HG03378 (cell line): ENCODE data around the gene NCK2.
A peak's percentile ranks its signal among the peaks of the same experiment; 100 is the strongest.

Source experiments
- ATAC-seq: cut with Tn5 transposase; IDR thresholded peaks from one replicate; pipeline ENCODE4 v1.9.1; 2021; ENCODE audit warnings: mild to moderate bottlenecking, moderate library complexity; ENCODE audit not compliant: unreplicated experiment

Gene NCK2

DNA sequence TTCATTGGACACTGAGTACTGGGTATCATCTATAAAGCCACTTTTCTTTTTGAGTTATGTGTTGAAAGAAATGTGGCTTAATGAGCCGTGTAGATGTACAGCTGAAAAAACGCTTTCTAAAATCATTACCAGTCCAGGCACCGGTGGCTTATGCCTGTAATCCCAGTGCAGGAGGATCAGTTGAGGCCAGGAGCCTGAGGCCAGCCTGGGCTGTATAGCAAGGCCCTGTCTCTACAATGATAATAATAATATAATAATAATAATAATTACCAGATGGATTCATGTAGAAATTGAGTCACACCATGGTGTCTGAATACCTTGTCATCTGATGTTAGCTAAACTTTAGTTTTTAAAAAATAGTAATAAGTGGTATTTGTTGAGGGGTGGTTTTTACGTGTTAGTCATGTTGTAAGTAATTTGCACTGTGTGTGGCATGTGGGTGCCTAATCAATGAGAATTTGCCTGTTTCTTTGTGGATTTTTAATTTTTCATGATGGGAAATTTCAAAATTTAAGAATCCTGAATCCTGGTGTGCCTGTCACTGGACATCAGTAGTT, 30.1 kb downstream of the NCK2 start:
- no peak for ATAC-seq

DNA sequence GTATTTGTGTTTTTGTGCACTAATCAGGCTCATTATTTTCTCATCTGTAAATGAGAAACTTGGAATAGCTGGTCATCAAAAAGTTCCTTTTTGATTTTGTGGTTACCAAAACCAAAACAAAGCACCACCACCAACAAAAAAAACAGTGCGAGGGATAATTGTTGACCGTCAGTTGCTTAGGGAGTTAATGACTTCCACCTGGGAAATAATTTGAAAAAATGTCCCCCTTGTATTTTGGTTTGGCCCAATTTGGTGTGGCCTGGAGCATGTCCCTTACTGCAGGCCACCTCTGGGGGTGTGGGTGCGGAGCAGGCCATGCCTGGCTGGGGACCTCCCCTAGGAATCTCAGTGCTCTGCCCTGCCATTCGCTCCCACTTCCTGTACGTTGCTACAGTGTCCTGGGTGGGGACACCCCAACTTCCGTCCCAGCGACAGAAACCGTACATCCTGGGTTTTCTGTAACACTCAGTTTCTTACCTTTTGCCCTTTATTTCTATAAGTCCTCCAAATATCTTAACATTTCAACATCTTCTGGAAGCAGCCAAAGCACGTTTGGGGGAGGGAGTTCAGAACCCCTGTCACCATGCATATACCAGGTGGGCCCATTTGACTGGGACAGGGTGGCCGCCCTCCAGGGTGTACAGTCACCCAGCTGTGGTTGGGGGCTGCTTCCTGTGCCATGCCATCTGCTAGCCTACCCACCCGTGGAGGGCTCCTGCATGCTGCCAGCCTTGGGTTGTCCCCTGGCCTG, 31.3 kb downstream of the NCK2 start:
- peak; percentile 72 for ATAC-seq

DNA sequence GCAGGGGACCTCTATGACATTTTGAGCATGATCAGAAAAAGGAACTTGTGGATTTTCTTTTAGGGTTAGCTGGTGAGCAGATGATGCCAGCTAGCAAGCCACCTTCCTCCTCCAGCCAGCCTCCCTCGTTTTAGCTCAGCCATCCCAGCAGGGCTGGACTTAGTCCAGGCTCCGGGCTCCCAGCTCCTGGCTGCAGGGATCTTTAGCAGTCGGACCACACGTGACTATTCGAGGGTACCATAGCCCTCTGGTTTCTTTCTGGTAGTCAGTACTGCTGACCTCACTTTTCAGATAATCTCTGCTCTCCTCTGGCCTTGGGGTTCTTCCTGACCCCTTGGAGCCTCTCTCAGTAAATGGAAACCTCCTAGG, 31.8 kb downstream of the NCK2 start:
- ATAC-seq, result no peak

DNA sequence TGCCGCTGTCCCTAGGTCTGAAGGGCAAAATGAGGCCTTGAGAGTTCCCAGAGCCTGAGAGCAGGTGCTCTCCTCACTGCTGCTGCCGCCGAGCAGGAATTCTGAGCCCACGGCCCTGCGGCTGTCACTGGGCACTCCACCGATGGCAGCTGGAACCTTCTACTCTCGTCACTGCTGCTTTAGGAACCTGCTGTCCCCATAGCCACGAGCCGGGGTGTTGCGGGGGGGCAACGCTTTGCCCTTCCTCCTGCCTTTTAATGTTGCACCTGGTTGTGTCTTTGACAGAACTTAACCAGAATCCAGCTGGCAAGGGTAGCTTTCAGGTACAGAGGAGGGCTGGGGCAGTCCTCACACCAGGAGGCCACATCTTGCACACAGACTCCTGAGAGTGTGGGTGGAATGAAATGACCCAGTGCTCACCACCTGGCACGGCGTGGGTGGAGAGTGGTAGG, 32.3 kb downstream of the NCK2 start:
- ATAC-seq, result no peak

DNA sequence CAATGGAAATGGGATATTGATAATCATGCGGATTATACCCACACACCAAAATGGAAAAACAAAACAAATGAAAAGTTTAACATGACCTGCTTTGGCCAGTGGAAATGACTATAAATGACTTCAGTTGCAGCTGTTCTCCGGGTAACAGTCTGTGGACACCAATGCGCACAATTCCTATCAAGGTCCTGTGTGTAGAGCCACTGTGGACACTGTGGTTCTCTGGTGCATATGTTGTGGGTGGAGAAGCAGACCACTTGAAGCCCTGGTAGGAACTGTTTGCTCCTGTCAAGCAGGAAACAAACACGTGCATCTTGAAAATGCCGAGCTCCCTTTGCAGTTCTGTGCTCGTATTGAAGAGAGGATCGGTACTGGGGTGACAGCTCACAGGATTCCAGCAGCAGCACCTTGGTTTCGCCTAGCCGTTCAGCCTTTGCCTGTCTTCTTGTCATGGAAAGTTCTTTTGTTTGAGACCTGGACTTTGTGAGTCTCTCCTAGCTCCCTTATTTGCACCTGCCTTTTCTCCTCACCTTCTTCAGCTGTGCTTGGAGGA, 32.9 kb downstream of the NCK2 start:
- no peak for ATAC-seq

DNA sequence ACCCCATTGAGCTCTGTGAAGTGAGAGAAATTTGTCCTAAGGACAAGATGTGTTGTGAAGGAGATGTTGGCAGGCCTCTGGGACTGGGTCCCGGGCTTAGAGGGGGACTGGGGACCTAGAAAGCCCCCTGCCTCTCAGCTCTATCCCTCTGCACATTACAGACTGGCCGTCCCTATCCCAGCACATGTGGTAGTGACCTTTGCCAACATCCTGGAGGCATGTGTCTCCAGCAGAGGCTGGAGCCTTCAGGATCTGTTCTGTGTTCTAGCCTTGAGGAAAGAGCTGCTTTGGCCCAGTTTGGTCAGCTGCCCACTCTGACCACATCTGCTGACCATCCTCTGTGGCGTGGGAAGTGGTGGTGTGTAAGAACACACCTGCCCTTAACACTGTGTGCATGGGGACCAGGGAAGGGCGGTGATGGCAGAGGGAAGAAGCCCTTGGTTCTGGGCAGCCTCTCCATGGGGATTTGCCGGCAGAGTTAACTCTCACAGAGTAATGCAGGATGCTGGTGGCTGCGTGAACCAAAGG, 33.4 kb downstream of the NCK2 start:
- no peak for ATAC-seq

DNA sequence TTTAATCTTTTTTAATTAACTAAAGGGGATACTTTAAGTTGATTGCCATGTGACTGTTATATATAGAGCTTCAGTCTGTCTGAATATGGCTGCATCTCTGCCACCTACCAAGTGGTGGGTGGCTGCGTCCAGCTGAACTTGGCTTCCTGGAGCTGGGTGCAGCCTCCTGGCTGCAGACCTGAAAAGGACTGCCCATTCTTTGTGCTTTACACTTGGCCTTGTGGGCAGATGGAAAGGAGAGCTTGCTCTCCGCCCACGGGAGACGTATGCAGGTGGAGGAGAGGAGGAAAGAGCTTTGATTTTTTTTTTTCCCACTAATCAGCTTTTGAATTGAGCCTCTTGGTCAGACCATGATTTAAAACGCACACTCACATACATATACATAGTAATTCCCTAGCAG, 34.7 kb downstream of the NCK2 start:
- no peak for ATAC-seq

DNA sequence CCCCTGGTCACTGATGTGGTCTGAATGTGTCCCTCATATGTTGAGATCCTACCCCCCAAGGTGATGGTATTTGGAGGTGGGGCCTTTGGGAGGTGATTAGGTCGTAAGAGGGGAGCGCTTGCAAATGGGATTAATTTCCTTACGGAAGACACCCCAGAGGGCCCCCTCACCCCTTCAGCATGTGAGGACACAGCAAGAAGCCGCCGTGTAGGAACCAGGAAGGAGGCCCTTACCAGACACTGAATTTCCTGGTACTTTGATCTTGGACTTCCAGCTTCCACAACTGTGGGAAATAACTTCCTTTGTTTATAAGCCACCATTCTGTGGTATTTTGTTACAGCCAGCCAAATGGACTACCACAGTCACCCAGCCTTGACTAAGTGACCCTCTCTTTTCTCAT, 35.9 kb downstream of the NCK2 start:
- ATAC-seq, result no peak

DNA sequence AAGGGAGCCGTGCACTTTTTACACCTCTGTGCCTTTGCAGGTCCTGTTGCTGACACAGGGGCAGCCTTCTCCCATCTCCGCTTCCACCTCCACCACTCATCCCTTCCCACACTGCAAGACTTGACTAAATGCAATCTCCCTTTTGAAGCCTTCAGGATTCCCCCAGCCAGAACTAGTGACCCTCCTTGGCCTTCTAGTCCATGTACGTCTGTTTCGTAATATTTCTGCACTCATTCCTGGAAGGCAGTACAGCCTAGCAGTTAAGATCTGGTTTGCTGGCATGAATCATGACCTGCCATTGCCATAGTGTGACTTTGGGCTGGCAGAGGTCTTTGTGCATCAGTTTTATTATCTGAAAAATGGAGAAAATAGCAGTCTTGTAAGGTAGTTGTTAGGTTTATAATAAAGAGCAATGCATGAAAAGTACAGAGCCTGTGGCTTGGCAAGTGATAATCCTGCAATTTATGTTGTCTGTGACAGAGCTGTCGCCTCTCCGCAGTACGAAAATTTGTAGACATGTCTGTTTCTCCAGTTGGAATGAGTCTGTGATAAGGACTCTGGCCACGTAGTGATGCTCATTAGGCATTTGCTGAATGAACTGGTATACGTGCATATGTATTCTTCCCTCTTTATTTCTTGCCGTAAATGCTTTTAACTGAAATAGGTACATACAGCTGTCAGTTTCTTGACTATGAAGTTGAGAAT, 36.7 kb downstream of the NCK2 start:
- ATAC-seq, result no peak

DNA sequence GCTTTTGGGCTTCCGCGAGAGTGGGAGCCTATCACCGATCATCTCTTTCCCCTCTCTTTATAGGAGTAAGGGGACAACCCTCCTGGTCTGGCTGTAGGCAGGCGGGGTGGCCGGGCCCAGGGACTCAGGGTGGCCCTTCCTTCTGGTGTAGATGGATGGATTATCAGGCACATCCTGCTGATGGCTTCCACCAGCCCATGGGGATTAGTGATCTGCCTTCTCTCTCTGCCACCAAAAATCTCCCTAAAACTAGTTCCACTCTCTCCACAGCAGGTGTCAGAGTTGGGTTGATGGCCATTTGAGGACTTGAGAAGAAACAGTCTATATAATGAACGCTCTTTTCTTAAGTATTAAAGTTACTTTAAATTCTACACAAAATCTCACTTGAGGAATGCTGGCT, 37.4 kb downstream of the NCK2 start:
- no peak for ATAC-seq

DNA sequence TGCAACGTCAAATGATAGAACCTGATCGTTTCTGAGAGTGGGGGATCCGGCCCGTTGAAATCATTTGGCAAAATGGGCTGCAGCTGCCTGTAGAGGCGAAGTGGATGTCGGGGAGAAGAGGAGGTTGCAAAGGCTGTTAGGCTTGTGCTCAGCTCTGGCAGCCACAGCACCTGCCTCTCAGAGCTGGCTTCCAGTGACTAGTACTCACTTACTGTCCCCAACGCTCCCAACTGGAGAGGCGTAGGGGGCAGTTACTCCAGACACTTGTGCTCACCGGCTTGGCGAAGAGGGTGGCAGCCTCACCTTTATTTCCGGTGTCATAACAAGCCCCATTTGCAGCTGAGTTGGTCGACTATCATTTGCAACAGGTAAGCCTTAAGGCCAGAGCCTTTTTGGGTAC, 37.9 kb downstream of the NCK2 start:
- no peak for ATAC-seq

DNA sequence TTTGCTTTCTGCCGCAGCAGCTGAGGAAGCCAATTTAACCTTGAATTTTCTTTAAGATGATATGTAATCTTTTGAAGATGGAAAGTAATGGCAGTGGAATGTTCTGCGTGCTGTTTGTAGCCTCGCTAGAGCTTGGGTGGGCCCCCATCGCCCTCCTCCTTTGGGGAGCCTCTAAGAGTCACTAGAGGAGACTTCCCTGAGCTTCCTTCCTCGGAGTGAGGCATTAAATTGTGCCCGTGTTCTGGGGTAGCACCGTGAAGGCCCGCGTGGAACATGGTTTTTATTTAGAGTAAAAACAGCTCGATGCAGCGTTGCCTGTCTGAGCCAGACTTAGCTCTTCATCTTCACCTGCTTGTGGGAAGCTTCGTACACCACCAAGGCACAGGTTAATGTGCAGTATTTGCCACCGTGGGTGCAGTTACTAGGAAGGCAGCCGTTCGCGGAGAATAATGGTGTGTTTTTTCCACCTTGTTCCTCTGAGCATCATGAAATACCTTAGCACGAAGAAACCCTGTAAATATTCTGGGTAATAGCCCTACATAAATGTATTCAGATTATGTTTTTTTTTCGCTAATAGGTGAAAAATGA, 38.5 kb downstream of the NCK2 start:
- no peak for ATAC-seq

DNA sequence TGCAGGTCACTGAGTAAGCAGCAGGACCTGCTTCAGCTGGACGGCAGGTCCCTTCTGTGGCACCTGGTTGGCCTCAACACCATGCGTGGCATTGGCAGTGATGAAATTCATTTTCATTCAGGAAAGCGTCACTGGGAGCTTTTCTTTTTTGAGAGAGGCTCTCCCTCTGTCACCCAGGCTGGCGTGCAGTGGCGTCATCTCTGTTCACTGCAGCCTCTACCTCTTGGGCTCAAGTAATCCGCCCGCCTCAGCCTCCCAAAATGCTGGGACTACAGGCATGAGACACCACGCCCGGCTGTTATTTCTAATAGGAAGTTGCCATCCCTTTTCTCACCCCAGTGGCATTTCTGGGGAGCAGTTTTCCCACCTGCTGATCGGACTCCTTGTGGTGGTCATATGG, 39.3 kb downstream of the NCK2 start:
- no peak for ATAC-seq

DNA sequence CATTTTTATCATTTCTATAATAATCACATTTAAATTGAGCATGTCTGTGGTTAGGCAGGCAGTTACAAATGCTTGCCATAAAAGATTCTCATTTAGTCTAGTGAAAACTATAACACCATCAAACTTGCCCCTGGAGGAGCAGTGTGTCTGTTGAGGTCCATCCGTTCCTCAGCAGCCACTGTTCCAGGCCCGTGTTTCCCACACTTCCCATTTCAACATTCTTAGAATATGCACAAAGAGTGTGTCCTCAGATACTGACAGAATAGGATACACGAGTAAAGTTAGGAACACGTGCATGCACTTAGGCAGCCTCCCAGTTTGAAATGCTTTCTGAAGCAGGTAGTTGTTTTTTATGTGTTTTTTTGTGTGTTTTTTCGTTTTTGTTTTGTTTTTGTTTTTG, 39.9 kb downstream of the NCK2 start:
- ATAC-seq, result no peak

DNA sequence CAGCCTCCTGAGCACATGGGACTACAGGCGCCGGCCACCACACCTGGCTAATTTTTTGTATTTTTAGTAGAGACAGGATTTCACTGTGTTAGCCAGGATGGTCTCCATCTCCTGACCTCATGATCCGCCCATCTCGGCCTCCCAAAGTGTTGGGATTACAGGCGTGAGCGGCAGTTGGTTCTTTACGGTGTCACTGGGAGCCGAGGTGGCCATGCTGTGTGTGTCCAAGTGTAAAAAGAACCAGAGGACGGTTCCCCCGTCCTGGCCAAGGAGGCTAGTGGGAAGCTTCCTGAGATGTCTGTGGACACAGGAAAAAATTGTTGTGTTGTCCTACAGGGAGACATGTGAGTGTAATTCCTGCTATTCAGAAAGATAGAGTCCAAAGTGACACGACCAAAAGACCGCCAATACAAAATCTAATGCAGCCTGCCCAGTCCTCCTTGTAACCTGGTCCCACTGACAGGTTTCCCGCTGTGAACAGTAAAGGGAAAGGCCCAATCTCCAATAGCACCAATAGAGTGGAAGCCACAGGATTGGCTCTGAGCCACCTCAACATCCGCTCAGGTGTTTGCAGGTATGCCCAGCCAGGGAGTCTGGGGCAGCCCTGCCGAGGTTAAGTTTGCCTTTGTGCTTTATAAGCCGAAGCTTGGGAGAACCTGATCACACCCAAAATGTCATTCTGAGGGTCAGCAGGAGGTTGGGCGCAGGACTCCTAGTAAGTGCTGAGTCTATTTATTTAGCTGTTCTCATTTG, 40.6 kb downstream of the NCK2 start:
- ATAC-seq, result no peak

DNA sequence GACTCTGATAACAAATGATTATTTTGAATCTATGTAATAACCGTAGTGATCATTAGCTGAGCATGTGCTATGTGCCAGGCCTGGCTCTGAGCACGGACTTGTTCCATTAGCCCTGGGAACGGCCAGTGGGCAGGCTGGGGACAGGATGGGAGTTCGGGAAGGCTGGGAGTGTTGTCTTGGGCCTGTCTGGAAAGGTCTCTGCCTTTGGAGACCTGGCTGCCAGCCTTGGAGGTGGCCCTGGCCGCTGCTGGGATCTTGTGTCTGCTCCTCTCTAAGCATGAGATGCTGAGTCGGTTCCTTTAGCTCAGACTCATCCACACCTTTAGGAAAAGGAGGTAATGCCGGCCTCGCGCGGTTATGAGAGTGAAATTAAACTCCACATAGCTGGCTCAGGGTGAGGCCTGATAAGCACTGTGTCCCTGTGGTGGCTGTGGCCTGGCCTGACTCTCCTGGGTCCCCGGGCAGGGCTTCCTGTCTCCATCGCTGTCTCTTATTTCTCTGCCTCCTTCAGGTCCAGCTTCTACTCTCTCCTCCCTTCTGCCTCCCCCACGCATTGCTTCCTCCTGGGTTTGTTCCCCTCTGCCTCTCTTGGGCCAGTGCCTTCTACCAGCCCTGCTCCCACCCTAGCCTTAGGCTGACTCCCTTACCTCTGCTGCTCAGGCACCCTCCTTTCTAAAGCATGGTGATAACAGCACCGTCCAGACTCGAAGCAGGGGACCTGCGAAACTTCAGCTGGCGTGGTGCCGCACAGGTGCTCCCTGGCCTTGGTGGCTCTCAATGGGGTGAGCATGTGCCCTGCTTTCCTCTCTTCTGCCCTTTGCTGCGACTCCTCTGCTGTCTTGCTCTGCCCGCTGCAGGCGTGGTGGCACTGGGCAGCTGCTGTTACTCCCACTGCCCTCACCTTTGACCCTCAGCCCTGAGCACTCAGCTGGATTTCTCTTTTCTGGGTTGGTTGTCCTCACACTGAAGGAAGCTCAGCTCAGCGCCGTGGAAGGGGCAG, 41.8 kb downstream of the NCK2 start:
- ATAC-seq, result no peak

DNA sequence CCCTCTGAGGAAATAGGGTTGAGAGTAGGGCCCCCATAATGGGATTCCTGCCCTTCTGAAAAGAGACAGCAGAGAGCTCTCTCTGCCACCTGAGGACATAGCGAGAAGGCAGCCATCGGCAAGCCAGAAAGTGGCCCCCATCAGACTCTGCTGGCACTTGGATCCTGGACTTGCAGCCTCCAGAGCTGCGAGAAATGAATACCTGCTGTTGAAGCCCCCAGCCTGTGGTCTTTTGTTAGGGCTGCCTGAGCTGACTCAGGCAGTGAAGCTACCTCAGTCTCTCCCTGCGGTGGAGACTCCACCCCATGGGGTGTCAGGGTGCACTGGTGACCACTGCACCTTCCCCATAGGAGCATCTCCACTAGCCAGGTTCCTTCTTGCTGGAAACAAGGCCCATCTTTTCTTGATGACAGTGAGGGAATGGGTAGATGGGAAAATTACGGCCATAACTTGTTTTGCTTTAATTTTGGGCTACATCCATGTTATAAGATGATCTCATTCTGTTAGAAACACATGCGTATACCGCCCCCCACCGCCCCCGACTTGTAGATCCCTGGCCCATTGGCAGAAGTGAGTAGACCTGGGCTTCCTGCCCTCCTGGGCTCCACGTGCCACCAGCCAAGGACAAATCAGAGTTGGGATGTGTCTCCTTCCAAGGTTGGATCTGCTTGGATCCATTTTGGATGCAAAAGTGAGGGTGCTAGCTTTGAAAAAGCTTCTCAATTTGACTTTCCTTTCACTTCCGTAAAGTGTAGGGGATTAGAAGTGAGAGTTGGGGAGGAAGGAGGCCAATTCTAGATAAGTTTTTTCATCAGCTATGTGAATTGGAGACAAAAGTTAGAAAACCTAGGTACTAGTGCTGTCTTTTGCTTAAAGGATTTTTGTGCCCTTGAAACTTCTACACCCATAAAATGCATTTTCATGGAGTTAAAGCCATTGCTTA, 42.9 kb downstream of the NCK2 start:
- ATAC-seq, result no peak

DNA sequence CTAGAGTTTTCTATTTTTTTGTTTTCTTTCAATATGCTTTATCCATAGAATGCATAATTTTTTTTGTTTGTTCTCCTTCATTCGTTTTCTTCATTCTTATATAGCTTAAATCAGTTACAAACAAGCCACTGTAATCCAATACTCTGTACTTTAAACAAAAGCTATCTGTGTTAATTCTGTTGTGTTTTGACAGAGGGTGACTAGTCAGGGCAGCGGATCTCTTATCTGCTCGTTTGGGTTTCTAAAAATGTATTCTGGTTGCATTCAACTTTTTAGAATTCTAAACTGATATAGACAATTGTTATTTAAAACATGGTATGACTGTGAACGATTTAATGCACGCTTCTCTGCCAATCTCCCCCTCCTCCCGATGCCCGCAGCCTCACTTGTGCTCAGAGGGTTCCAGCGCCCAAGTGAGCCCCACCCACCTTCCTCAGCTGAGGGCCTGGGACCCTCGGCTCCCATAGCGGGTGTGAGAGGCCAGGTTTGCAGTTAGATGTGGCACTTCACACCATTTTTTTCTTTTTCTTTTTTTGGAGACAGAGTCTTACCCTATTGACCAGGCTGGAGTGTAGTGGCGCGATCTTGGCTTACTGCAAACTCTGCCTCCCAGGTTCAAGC, 44.1 kb downstream of the NCK2 start:
- no peak for ATAC-seq
